ENCODE data around the gene KRTAP5-7. TPM values are rescaled to one million over a fixed set of nuclear protein-coding genes. Genes with fewer than 3 reads are reported as not detected.

The KRTAP5-7 gene
- total RNA-seq, 3 donors from 2014 or later (not counting 1 experiment from before 2014, with no cell fraction given): 0.19 to 0.25 TPM; not detected in 1

- Histone ChIP-seq H3K27ac (ENCODE audit: low read length) (no peak overlapping the region), H3K9me3 (ENCODE audit: control insufficient read depth, insufficient read depth, low read length) (no peaks in the 10 kb centered on the region), H3K4me1 (ENCODE audit: control insufficient read depth, insufficient read depth, low read length) (no peaks in the 10 kb centered on the region), H3K27me3 (ENCODE audit: control insufficient read depth, insufficient read depth, low read length) (no peaks in the 10 kb centered on the region), H3K36me3 (ENCODE audit: control insufficient read depth, insufficient read depth, low read length) (peaks cover 78% of the 10 kb centered on the region), H3K4me3 (ENCODE audit: low read length) (no peak overlapping the region)
- intact Hi-C loops (cut with micrococcal nuclease): no loop called here
- H3K4me1 Mint-ChIP-seq: peaks cover 0 to 11% of the 10 kb centered on the region in 2 donors
- H3K36me3 Mint-ChIP-seq: peaks cover 18% of the 10 kb centered on the region
- ATAC-seq (no peak), DNase-seq (no peak)
- TF ChIP-seq CTCF (IDR thresholded peaks at IDR 0.05): no peak
- no peaks in the 10 kb centered on the region for H3K27me3 Mint-ChIP-seq (ENCODE audit: low read depth in 2 of 2)
- no peaks in the 10 kb centered on the region for H3K9me3 Mint-ChIP-seq
- H3K27ac Mint-ChIP-seq: no peak overlapping the region
- H3K4me3 Mint-ChIP-seq: no peak overlapping the region
- 97% methylated on average over 24 of the region's 24 CpGs for WGBS (ENCODE audit: insufficient coverage)
Observed at GRCh38 chr11:71481101-71481960, 45.7 kb upstream of the KRTAP5-7 start.

- DNase-seq (no peak), ATAC-seq (no peak)
- Histone ChIP-seq H3K4me1 (ENCODE audit: control insufficient read depth, insufficient read depth, low read length) (no peaks in the 10 kb centered on the region), H3K27me3 (ENCODE audit: control insufficient read depth, insufficient read depth, low read length) (no peaks in the 10 kb centered on the region), H3K9me3 (ENCODE audit: control insufficient read depth, insufficient read depth, low read length) (no peaks in the 10 kb centered on the region), H3K4me3 (ENCODE audit: low read length) (no peak overlapping the region), H3K36me3 (ENCODE audit: control insufficient read depth, insufficient read depth, low read length) (peaks cover 76% of the 10 kb centered on the region), H3K27ac (ENCODE audit: low read length) (no peak overlapping the region)
- WGBS (ENCODE audit: insufficient coverage): 98% methylated on average over 18 of the region's 18 CpGs
- Mint-ChIP-seq H3K27me3 (ENCODE audit: low read depth in 2 of 2) (no peaks in the 10 kb centered on the region), H3K27ac (no peak overlapping the region), H3K4me3 (no peak overlapping the region), H3K9me3 (no peaks in the 10 kb centered on the region), H3K4me1 (peaks cover 0 to 14% of the 10 kb centered on the region in 2 donors), H3K36me3 (peaks cover 18% of the 10 kb centered on the region)
- intact Hi-C loops (cut with micrococcal nuclease): no loop called here
- no peak for TF ChIP-seq CTCF (IDR thresholded peaks at IDR 0.05)
Observed at GRCh38 chr11:71482216-71482615, 44.9 kb upstream of the KRTAP5-7 start.

GRCh38 chr11:71482746-71483364, 44.2 kb upstream of the KRTAP5-7 start:
- intact Hi-C loops (cut with micrococcal nuclease): no loop called here
- 99% methylated on average over 13 of the region's 13 CpGs for WGBS (ENCODE audit: insufficient coverage)
- no peak overlapping the region for H3K27ac Mint-ChIP-seq
- no peak overlapping the region for H3K4me3 Mint-ChIP-seq
- H3K4me3 ChIP-seq (ENCODE audit: low read length): no peak overlapping the region
- H3K36me3 ChIP-seq (ENCODE audit: control insufficient read depth, insufficient read depth, low read length): peaks cover 71% of the 10 kb centered on the region
- peaks cover 18% of the 10 kb centered on the region for H3K36me3 Mint-ChIP-seq
- no peak for DNase-seq
- peaks cover 0 to 14% of the 10 kb centered on the region in 2 donors for H3K4me1 Mint-ChIP-seq
- no peaks in the 10 kb centered on the region for H3K9me3 Mint-ChIP-seq
- no peaks in the 10 kb centered on the region for H3K9me3 ChIP-seq (ENCODE audit: control insufficient read depth, insufficient read depth, low read length)
- no peaks in the 10 kb centered on the region for H3K27me3 ChIP-seq (ENCODE audit: control insufficient read depth, insufficient read depth, low read length)
- no peaks in the 10 kb centered on the region for H3K27me3 Mint-ChIP-seq (ENCODE audit: low read depth in 2 of 2)
- H3K27ac ChIP-seq (ENCODE audit: low read length): no peak overlapping the region
- TF ChIP-seq CTCF (IDR thresholded peaks at IDR 0.05): no peak
- ATAC-seq: no peak
- H3K4me1 ChIP-seq (ENCODE audit: control insufficient read depth, insufficient read depth, low read length): no peaks in the 10 kb centered on the region

All from natural killer cell (primary cell).